HEK293 (cell line): ENCODE results near the gene PHC3.

Experiments used
- CTCF ChIP-seq: fragments of 450-650 bp; formaldehyde crosslinking; IDR thresholded peaks from 2 replicates; pipeline ENCODE4 v1.5.1; 2016; ENCODE audit warnings: missing biosample characterization, missing genetic modification characterization
- GLI4 ChIP-seq: fragments of 450-650 bp; formaldehyde crosslinking; IDR thresholded peaks from 2 replicates; pipeline ENCODE4 v1.5.1; 2016; ENCODE audit warnings: missing biosample characterization, missing genetic modification characterization
- ZNF184 ChIP-seq: fragments of 450-650 bp; IDR thresholded peaks from 2 replicates; pipeline ENCODE4 v1.5.1; 2018; ENCODE audit warnings: missing biosample characterization, mild to moderate bottlenecking, missing genetic modification characterization
- ZNF23 ChIP-seq: fragments of 450-650 bp; formaldehyde crosslinking; IDR thresholded peaks from 2 replicates; pipeline ENCODE4 v1.5.1; 2016; ENCODE audit warnings: missing biosample characterization, missing genetic modification characterization, borderline replicate concordance

- TF ChIP-seq CTCF (tag by site-specific recombination) = no peak
- no peak for TF ChIP-seq GLI4 (tag by site-specific recombination)
- no peak for TF ChIP-seq ZNF184 (tag by site-specific recombination)
- TF ChIP-seq ZNF23 (tag by site-specific recombination) = no peak
These were observed 70.3 kb downstream of the PHC3 start for GRCh38 chr3:170111147-170111771.
